ENCODE results near the gene ATP2B3. TPM values are rescaled to one million over a fixed set of nuclear protein-coding genes. Genes with fewer than 3 reads are reported as not detected.

The ATP2B3 gene
- total and polyA plus RNA-seq, 4 experiments from 2014 or later = 0.09 TPM; not detected in 3

DNA sequence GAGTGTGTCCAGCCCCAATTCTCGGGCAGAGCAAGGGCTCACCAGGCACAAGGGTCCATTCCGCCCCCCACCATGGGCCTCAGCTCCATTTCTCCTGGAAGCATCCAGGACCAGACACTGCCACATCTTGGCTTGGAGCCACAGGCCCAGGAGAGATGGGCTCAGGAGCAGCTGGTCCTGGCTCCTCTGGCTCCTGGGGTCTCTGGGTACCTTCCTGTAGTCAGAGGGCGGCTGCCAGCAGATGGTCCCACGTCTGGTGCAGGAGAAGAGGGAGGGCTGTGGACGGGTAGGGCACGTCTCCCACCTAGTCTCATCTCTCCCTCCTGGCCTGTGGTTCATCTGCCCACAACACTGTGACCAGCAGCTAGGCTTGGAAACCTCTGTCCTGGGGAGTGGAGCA lies 8.0 kb downstream of the ATP2B3 start:
- H3K27ac ChIP-seq (ENCODE audit: low read depth, low read length) = no peak overlapping the region
- H3K4me1 ChIP-seq (ENCODE audit: insufficient read depth, low read length) = no peaks in the 10 kb centered on the region
- no peaks in the 10 kb centered on the region for H3K27me3 ChIP-seq (ENCODE audit: insufficient read depth, low read length)
- H3K9me3 Mint-ChIP-seq = peaks cover 0 to 5% (median 0%) of the 10 kb centered on the region in 8 donors
- no peaks in the 10 kb centered on the region for H3K4me1 Mint-ChIP-seq
- POLR2A ChIA-PET (ENCODE audit: partially characterized antibody) = no interaction called here
- no peaks in the 10 kb centered on the region for H3K9me3 ChIP-seq (ENCODE audit: control insufficient read depth in 1 of 2, low read length in 2 of 2)
- no peak for DNase-seq
- peaks cover 0 to 2% of the 10 kb centered on the region in 2 donors for H3K27me3 Mint-ChIP-seq
- no peaks in the 10 kb centered on the region for H3K36me3 Mint-ChIP-seq
- H3K4me3 ChIP-seq (ENCODE audit: low read length in 2 of 2) = no peak overlapping the region
- H3K36me3 ChIP-seq (ENCODE audit: insufficient read depth, low read length) = no peaks in the 10 kb centered on the region
- CTCF ChIA-PET (ENCODE audit: partially characterized antibody) = no interaction called here
- H3K4me3 Mint-ChIP-seq = no peak overlapping the region
- intact Hi-C loops (cut with micrococcal nuclease) = no loop called here
- H3K27ac Mint-ChIP-seq = no peak overlapping the region

DNA sequence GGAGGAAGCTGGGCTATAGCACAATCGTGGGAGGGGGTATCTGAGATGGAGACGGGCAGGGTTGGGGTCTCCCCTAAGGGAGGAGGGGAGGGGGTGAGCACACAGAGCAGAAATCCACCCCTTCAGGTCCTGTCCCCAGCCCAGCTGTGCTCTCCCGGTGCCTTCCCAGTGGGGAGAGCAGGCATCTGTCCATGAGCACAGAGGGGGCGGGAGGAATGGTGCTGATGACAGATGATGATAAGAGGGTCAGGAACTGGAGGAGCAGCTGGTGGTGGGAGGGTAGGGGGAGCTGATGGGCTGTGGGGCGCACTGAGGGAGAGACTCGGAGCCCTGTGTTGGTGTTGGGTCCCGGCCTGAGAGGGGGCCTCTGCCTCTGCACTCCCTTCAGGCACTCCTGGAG lies 8.6 kb downstream of the ATP2B3 start:
- H3K27me3 ChIP-seq (ENCODE audit: insufficient read depth, low read length) = no peaks in the 10 kb centered on the region
- intact Hi-C loops (cut with micrococcal nuclease) = no loop called here
- no peaks in the 10 kb centered on the region for H3K9me3 ChIP-seq (ENCODE audit: control insufficient read depth in 1 of 2, low read length in 2 of 2)
- ChIA-PET POLR2A (ENCODE audit: partially characterized antibody) (no interaction called here), CTCF (ENCODE audit: partially characterized antibody) (no interaction called here)
- no peak for DNase-seq
- Mint-ChIP-seq H3K4me1 (no peaks in the 10 kb centered on the region), H3K27ac (no peak overlapping the region), H3K36me3 (no peaks in the 10 kb centered on the region), H3K9me3 (peaks cover 0 to 5% (median 0%) of the 10 kb centered on the region in 8 donors), H3K27me3 (peaks cover 0 to 2% of the 10 kb centered on the region in 2 donors), H3K4me3 (no peak overlapping the region)
- no peaks in the 10 kb centered on the region for H3K4me1 ChIP-seq (ENCODE audit: insufficient read depth, low read length)
- no peaks in the 10 kb centered on the region for H3K36me3 ChIP-seq (ENCODE audit: insufficient read depth, low read length)
- no peak overlapping the region for H3K4me3 ChIP-seq (ENCODE audit: low read length in 2 of 2)
- no peak overlapping the region for H3K27ac ChIP-seq (ENCODE audit: low read depth, low read length)

DNA sequence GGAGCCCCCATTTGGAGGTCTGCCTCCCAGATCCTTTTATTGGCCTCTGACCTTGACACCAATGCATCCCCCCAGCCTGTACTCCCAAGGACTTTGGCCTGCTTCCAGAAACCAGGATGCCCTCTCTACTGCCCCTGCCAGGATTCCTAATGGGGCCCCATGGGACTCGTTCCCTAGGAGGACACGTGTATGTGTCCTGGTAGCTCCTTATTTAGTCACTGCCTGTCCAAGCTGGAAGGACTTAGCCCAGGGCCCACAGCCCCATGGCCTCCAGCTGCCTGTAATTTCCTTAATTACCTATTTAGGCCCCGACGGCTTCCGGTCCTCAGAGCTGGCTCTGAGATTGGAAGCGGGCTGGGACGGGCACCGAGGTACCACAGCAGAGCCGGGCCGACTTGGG lies 9.4 kb downstream of the ATP2B3 start:
- CTCF ChIA-PET (ENCODE audit: partially characterized antibody) = no interaction called here
- Histone ChIP-seq H3K36me3 (ENCODE audit: insufficient read depth, low read length) (no peaks in the 10 kb centered on the region), H3K4me3 (ENCODE audit: low read length in 2 of 2) (no peak overlapping the region), H3K9me3 (ENCODE audit: control insufficient read depth in 1 of 2, low read length in 2 of 2) (no peaks in the 10 kb centered on the region), H3K4me1 (ENCODE audit: insufficient read depth, low read length) (no peaks in the 10 kb centered on the region), H3K27ac (ENCODE audit: low read depth, low read length) (no peak overlapping the region), H3K27me3 (ENCODE audit: insufficient read depth, low read length) (no peaks in the 10 kb centered on the region)
- no peaks in the 10 kb centered on the region for H3K4me1 Mint-ChIP-seq
- peaks cover 0 to 2% of the 10 kb centered on the region in 2 donors for H3K27me3 Mint-ChIP-seq
- POLR2A ChIA-PET (ENCODE audit: partially characterized antibody) = no interaction called here
- no peak overlapping the region for H3K27ac Mint-ChIP-seq
- no peaks in the 10 kb centered on the region for H3K36me3 Mint-ChIP-seq
- intact Hi-C loops (cut with micrococcal nuclease) = no loop called here
- DNase-seq = no peak
- H3K9me3 Mint-ChIP-seq = peaks cover 0 to 5% (median 0%) of the 10 kb centered on the region in 8 donors
- no peak overlapping the region for H3K4me3 Mint-ChIP-seq

DNA sequence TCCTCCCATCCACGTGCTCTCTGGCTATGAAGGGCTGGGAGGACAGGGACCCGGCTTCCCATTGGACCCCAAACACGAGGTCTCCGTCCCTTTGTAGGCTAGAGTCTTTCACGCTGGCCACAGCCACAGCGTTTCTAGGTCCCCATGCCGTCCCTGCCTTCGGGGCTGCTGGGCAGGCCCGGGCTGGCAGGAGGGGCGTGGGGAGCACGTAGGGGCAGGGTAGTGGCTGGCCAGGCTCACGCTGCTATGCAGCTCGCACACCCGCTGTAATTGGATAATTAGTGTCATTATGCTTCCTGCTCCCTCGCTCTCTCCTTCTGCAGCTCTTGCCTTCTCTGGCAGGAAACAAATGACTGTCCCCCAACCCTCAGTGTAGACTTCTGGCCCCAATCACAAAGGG lies 9.8 kb downstream of the ATP2B3 start:
- no peaks in the 10 kb centered on the region for H3K27me3 ChIP-seq (ENCODE audit: insufficient read depth, low read length)
- H3K27ac ChIP-seq (ENCODE audit: low read depth, low read length) = no peak overlapping the region
- H3K27me3 Mint-ChIP-seq = peaks cover 0 to 2% of the 10 kb centered on the region in 2 donors
- no peaks in the 10 kb centered on the region for H3K4me1 Mint-ChIP-seq
- no peaks in the 10 kb centered on the region for H3K36me3 Mint-ChIP-seq
- intact Hi-C loops (cut with micrococcal nuclease) = no loop called here
- no peak for DNase-seq
- POLR2A ChIA-PET (ENCODE audit: partially characterized antibody) = no interaction called here
- H3K9me3 ChIP-seq (ENCODE audit: control insufficient read depth in 1 of 2, low read length in 2 of 2) = no peaks in the 10 kb centered on the region
- H3K9me3 Mint-ChIP-seq = peaks cover 0 to 5% (median 0%) of the 10 kb centered on the region in 8 donors
- H3K36me3 ChIP-seq (ENCODE audit: insufficient read depth, low read length) = no peaks in the 10 kb centered on the region
- no peak overlapping the region for H3K4me3 ChIP-seq (ENCODE audit: low read length in 2 of 2)
- no peak overlapping the region for H3K27ac Mint-ChIP-seq
- H3K4me1 ChIP-seq (ENCODE audit: insufficient read depth, low read length) = no peaks in the 10 kb centered on the region
- CTCF ChIA-PET (ENCODE audit: partially characterized antibody) = interaction anchor here (1.6 kb wide), 1 partner anchor 13 kb away, joined by 5 read pairs; no protein-coding TSS in a partner anchor
- no peak overlapping the region for H3K4me3 Mint-ChIP-seq

DNA sequence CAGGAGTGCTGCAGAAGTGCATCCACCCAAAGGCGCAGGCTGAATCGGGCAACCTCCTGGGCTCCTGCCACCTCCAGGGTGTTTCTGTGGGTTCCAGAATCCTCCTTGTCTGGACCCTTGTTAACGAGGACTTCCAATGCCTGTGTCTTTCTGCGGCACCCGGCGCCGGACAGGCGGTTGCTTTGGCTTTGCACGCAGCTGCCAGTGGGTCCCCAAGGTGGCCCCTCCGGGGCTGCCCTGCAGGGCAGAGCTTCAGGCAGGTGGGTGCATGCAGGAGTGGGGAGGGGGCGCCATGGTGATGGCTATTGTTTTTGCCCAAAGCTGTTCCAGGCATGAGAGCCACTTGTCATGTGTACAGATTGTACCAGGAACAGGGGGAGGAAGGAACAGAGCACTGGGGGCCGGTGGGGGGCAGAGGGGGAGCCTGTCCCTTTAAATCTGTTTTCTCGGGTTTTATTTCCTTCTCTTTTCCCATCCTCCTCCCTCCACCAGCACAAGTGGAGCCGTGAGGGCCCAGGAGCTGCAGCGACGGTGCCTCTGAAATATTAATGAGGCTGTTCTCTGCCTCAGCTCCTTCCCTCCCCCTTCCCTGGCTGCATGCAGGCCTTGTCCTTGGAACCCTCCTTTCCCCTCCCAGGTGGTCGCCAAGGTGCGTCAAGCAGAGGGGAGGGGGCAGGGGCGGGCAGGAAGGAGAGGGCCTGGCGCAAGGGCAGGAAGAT lies 13.1 kb downstream of the ATP2B3 start:
- peaks cover 0 to 5% (median 0%) of the 10 kb centered on the region in 8 donors for H3K9me3 Mint-ChIP-seq
- no peaks in the 10 kb centered on the region for H3K36me3 ChIP-seq (ENCODE audit: insufficient read depth, low read length)
- CTCF ChIA-PET (ENCODE audit: partially characterized antibody) = interaction anchor here (1.6 kb wide), 1 partner anchor 10 kb away, joined by 4 read pairs; no protein-coding TSS in a partner anchor
- H3K4me1 ChIP-seq (ENCODE audit: insufficient read depth, low read length) = no peaks in the 10 kb centered on the region
- no peak overlapping the region for H3K4me3 Mint-ChIP-seq
- H3K27me3 ChIP-seq (ENCODE audit: insufficient read depth, low read length) = no peaks in the 10 kb centered on the region
- intact Hi-C loops (cut with micrococcal nuclease) = no loop called here
- POLR2A ChIA-PET (ENCODE audit: partially characterized antibody) = no interaction called here
- no peak overlapping the region for H3K27ac ChIP-seq (ENCODE audit: low read depth, low read length)
- no peaks in the 10 kb centered on the region for H3K27me3 Mint-ChIP-seq
- no peaks in the 10 kb centered on the region for H3K9me3 ChIP-seq (ENCODE audit: control insufficient read depth in 1 of 2, low read length in 2 of 2)
- no peak overlapping the region for H3K27ac Mint-ChIP-seq
- no peaks in the 10 kb centered on the region for H3K36me3 Mint-ChIP-seq
- H3K4me1 Mint-ChIP-seq = no peaks in the 10 kb centered on the region
- no peak for DNase-seq
- no peak overlapping the region for H3K4me3 ChIP-seq (ENCODE audit: low read length in 2 of 2)

DNA sequence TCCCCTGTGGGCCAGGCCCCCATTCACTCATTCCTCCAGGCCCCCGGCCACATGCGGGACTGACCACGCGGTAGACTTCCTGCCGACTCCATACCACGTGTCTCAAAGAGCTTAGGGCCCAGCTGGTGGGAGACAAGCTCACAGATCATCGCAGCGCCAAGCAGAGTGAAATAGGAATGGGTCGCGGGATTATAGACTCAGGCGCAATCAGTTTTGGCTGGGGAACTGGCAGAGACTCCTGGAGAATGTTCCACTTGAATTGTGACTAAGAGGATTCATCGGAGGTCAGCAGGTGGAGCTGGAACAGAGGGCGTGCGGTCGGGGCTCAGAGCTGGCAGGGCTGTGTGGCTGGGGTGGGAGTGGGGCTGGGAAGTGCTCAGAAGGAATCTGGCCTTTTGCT lies 15.6 kb downstream of the ATP2B3 start:
- POLR2A ChIA-PET (ENCODE audit: partially characterized antibody) = no interaction called here

DNA sequence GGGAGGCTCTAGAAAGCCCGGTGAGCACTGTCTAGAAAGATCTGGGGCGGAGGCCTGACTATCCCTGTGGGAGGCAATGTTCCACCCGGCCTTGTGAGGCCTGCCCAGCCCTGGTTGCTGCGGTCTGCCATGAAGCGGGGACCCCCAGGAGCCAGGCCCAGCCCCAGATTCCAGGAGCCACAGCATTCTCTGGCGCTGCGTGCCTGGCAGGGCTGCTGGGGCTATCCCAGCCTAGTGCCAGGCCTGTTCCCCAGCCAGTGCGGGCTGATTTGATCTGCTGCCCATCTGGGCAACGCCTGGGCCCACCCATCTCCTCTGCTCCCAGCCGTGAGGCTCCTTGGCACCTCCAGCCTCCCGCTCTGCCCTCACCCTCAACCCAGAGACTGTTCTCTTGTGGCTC lies 19.6 kb downstream of the ATP2B3 start:
- ChIA-PET CTCF (ENCODE audit: partially characterized antibody) (interaction anchor here (2.0 kb wide), 1 partner anchor 130 kb away, joined by 7 read pairs; no protein-coding TSS in a partner anchor), POLR2A (ENCODE audit: partially characterized antibody) (no interaction called here)
- no peak for DNase-seq
- no peak overlapping the region for H3K27ac ChIP-seq (ENCODE audit: low read depth, low read length)
- no peaks in the 10 kb centered on the region for H3K9me3 ChIP-seq (ENCODE audit: control insufficient read depth in 1 of 2, low read length in 2 of 2)
- no peaks in the 10 kb centered on the region for H3K36me3 ChIP-seq (ENCODE audit: insufficient read depth, low read length)
- no peaks in the 10 kb centered on the region for H3K4me1 ChIP-seq (ENCODE audit: insufficient read depth, low read length)
- peaks cover 0 to 2% (median 0%) of the 10 kb centered on the region in 8 donors for H3K9me3 Mint-ChIP-seq
- no peaks in the 10 kb centered on the region for H3K36me3 Mint-ChIP-seq
- no peaks in the 10 kb centered on the region for H3K27me3 ChIP-seq (ENCODE audit: insufficient read depth, low read length)
- no peaks in the 10 kb centered on the region for H3K4me1 Mint-ChIP-seq
- no peak overlapping the region for H3K4me3 ChIP-seq (ENCODE audit: low read length in 2 of 2)
- intact Hi-C loops (cut with micrococcal nuclease) = no loop called here
- no peak overlapping the region for H3K27ac Mint-ChIP-seq
- H3K27me3 Mint-ChIP-seq = no peaks in the 10 kb centered on the region
- no peak overlapping the region for H3K4me3 Mint-ChIP-seq

More for the DNA sequence above, 15.6 kb downstream of the ATP2B3 start:
- Mint-ChIP-seq H3K4me3 (no peak overlapping the region), H3K36me3 (no peaks in the 10 kb centered on the region), H3K27me3 (no peaks in the 10 kb centered on the region), H3K4me1 (no peaks in the 10 kb centered on the region), H3K9me3 (peaks cover 0 to 2% (median 0%) of the 10 kb centered on the region in 8 donors), H3K27ac (no peak overlapping the region)
- CTCF ChIA-PET (ENCODE audit: partially characterized antibody) = no interaction called here
- Histone ChIP-seq H3K36me3 (ENCODE audit: insufficient read depth, low read length) (no peaks in the 10 kb centered on the region), H3K27me3 (ENCODE audit: insufficient read depth, low read length) (no peaks in the 10 kb centered on the region), H3K4me3 (ENCODE audit: low read length in 2 of 2) (no peak overlapping the region), H3K4me1 (ENCODE audit: insufficient read depth, low read length) (no peaks in the 10 kb centered on the region), H3K27ac (ENCODE audit: low read depth, low read length) (no peak overlapping the region), H3K9me3 (ENCODE audit: control insufficient read depth in 1 of 2, low read length in 2 of 2) (no peaks in the 10 kb centered on the region)
- DNase-seq = no peak
- intact Hi-C loops (cut with micrococcal nuclease) = no loop called here

Measured in CD4-positive, alpha-beta memory T cell (primary cell).